ENCODE measurements around the gene SCN5A. TPM values are rescaled to one million over a fixed set of nuclear protein-coding genes. Genes with fewer than 3 reads are reported as not detected.
"Not testable (repeated sequence)": the region's sequence is repeated elsewhere in the genome, so short reads cannot be mapped to it uniquely, and the experiment has no call there.

The SCN5A gene
- total RNA-seq, 1 experiment from 2014 or later = 0.24 TPM

- DNase-seq (ENCODE audit: low spot score) = no peak
- in situ Hi-C loops (cut with HindIII; ENCODE audit: low sequenced_read_pairs) = no loop called here
Measured at GRCh38 chr3:38574411-38575278, 74.8 kb downstream of the SCN5A start.

GRCh38 chr3:38573556-38573955 is 75.9 kb downstream of the SCN5A start:
- no peak for DNase-seq (ENCODE audit: low spot score)
- in situ Hi-C loops (cut with HindIII; ENCODE audit: low sequenced_read_pairs) = no loop called here

DNA sequence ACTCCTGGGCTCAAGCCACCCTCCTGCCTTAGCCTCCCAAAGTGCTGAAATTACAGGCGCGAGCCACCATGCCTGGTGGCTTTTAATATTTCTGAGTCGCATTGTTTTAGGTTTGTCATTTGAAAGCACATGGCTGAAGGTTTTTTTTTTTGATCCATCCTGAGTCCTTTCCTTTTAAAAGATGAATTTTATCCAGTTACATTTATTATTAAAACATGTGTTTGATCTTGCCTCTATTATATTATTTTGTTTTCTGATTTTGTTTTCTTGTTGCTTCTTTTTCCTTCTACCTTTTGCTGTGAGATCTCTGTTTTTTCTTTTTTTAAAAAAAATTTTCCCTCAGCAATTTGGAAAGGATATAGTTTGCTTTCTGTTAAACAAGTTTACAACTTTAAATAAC is 76.4 kb downstream of the SCN5A start:
- in situ Hi-C loops (cut with HindIII; ENCODE audit: low sequenced_read_pairs) = no loop called here
- no peak for DNase-seq (ENCODE audit: low spot score)

DNA sequence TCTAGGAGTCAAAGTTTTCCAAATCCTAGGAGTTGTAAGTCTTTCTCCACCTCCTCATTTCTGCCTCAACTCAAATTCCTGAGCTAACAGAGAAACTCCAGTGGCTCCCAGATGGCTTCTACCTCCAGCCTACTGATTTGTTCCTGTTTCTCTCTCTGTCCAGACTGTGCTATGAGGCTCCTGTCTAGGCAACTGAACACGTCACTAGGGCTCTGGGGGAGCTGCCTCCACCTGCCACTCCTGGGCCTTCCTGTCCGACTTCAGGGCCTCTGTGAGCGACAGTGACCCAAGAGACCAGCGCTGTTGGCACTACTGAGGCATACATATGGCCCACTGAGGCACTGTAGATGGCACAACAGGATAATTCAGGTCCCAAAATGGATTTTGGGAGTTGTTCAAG is 82.0 kb downstream of the SCN5A start:
- no peak for DNase-seq (ENCODE audit: low spot score)
- in situ Hi-C loops (cut with HindIII; ENCODE audit: low sequenced_read_pairs) = no loop called here

DNA sequence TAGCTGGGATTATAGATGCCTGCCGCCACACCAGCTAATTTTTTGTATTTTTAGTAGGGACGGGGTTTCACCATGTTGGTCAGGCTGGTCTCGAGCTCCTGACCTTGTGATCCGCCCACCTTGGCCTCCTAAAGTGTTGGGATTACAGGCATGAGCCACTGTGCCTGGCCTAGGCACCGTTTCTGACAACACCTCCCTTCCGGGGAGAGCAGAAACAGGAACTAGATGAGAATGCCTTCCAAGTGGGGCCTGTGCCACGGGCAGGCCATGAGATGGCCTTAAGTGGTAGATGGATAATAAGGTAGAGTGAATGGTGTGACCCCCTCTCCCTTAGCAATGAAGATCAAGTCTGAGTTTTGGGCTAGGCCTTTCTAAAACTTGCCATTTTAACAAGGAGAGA is 82.7 kb downstream of the SCN5A start:
- DNase-seq (ENCODE audit: low spot score); in situ Hi-C loops (cut with HindIII; ENCODE audit: low sequenced_read_pairs): not testable (repeated sequence)

GRCh38 chr3:38566215-38566528 is 83.3 kb downstream of the SCN5A start:
- in situ Hi-C loops (cut with HindIII; ENCODE audit: low sequenced_read_pairs) = no loop called here
- no peak for DNase-seq (ENCODE audit: low spot score)

DNA sequence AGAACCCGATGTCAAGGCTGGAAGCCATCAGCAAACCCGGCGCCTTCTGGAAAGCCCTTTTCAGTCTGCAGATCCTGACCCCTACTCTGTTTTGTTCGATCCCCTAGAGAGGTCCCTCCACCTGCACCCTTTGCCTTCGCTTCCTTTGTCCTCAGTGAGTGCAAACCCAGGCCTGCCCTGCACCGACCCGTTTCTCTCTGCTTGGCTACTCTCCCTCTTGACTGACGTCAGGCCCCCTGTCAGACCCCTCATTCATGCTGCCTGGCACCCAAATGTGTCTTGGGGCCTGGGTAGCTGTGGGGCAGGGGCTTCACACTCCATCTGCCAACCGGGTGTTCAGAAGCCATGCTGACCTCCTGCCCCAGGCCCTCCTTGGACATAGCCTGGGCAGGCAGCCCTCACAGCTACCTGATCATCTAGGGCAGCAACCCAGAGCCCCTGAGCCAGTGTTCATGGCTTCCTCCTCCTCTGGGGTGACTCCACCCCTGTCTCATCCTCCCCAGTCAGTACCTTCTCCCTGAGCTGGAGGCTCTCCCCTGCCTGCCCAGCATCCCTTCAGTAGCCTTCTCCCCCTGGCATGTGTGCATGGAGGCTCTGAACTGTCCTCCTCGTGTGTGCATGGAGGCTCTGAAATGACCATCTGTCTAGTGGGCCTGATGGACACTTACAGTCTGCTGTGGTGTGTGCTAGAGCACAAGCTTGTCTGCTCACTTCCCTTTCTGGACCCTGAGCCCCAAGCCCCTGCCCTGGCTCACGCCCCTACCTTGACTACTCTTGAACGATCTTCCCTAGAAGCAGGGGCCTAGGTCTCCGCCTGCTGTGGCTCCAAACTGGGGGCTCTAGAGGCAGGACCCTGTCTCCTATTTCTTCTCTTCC is 83.9 kb downstream of the SCN5A start:
- DNase-seq (ENCODE audit: low spot score) = no peak
- in situ Hi-C loops (cut with HindIII; ENCODE audit: low sequenced_read_pairs) = no loop called here

GRCh38 chr3:38564631-38565338 is 84.7 kb downstream of the SCN5A start:
- in situ Hi-C loops (cut with HindIII; ENCODE audit: low sequenced_read_pairs) = no loop called here
- DNase-seq (ENCODE audit: low spot score) = no peak

GRCh38 chr3:38563886-38564270 is 85.6 kb downstream of the SCN5A start:
- in situ Hi-C loops (cut with HindIII; ENCODE audit: low sequenced_read_pairs) = no loop called here
- no peak for DNase-seq (ENCODE audit: low spot score)

DNA sequence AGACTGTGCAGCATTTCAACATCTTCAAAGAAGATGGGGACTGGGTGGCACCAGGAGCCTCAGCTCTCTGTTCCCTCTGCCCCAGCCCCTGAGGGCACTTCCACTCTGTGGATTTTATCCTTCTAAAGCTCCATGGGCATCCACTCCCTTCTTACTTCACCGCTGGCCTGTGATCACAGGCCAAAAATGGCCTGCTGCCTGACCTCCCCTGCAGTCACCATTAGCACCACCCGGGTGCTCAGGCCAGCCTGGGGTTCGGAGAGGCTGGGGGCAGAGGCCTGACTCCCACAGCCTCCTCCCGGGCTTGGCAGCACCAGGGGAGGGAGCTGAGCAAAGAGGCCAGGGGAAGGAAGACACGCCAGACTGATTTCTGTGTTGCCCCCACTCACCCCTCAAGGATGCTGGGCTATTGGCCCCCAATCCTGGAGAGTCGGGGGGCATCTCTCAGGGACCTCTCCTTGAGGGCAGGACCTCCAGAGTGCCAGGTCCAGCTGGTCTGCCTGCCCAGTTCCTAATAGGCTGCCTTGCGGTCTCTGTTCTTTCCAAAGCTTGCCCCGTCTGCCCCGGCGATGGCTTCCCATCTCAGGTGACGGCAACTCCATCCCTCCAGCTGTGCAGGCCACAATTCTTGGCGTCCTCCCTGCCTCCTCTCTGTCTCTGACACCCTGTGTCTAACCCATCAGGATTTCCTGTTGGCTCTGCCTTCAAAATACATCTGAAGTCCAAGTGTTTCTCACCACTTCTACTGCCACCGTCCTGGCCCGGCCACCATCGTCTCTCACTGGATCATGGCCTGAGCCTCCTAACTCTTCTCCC is 86.2 kb downstream of the SCN5A start:
- in situ Hi-C loops (cut with HindIII; ENCODE audit: low sequenced_read_pairs) = no loop called here
- no peak for DNase-seq (ENCODE audit: low spot score)

DNA sequence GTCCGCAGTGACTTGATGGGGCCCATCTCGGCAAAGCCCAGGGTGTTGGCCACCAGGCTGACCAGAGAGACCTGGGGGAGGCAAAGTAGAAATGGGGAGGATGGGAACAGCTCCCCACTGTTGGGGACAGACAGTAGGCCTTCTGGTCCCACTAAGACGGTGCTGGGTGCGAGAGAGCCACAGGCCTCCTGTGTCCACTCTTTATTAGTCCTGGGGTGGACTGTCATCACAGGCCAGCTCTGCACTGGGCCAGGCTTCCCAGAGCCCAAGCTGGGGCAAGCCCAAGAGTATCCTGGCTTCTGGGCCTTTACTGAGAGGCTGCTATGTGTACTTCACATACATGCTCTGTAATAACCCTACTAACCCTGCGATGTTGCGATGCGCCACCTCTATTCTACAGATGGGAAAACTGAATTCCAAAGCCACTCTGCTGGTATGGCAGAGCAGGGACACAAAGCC is 87.0 kb downstream of the SCN5A start:
- no peak for DNase-seq (ENCODE audit: low spot score)
- in situ Hi-C loops (cut with HindIII; ENCODE audit: low sequenced_read_pairs) = no loop called here

DNA sequence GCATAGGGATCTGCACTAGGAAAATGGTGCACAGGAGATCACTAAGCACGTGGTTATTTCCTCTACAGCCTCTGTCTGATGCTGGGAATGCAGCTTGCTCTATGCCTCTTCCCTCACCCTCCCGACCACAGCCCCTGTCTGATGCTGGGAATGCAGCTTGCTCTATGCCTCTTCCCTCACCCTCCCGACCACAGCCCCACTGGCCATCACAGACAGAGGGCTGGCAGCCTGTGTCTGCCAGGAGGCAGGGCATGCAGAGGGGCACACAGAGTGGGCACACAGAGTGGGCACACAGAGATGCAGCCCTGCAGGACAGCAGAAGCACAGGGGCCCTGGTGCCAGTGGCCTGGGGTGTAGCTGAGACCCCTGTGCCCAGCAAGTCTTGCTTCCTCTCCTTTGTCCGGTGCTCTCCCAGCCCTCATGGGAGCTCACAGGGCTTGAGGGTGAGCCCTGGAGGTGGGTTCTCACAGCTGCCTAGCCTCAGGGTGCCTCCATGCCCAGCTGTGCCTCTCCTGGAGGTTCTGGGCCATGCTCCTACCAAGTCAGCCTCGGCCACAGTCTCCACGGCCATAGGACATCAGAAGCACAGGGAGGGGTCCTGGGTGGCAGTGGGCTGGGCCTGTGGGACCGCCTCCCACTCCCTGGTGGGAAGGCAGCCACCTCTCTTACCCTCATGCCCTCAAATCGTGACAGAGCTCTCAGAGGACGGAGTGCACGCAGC is 87.6 kb downstream of the SCN5A start:
- no peak for DNase-seq (ENCODE audit: low spot score)
- in situ Hi-C loops (cut with HindIII; ENCODE audit: low sequenced_read_pairs) = no loop called here

GRCh38 chr3:38560996-38561717 is 88.3 kb downstream of the SCN5A start:
- no peak for DNase-seq (ENCODE audit: low spot score)
- in situ Hi-C loops (cut with HindIII; ENCODE audit: low sequenced_read_pairs) = no loop called here

DNA sequence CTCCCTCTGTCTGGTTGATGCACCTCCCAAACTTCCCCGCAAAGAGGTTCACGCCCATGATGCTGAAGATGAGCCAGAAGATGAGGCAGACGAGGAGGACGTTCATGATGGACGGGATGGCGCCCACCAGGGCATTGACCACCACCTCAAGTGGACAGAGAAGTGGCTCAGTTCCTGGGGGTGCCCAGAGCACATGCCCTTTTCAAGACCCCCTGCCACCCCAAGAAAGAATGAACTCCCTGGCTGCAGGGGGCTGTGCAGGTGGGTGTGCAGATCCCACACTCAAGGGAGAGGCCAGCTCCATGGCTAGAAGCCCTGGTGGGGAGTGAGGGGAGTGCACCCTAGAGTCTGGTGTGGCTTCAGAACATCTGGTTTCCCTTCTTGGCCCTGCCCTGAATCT is 89.2 kb downstream of the SCN5A start:
- no peak for DNase-seq (ENCODE audit: low spot score)
- in situ Hi-C loops (cut with HindIII; ENCODE audit: low sequenced_read_pairs) = no loop called here

GRCh38 chr3:38558864-38559263 is 90.6 kb downstream of the SCN5A start:
- DNase-seq (ENCODE audit: low spot score) = no peak

GRCh38 chr3:38556640-38557358 is 92.7 kb downstream of the SCN5A start:
- no peak for DNase-seq (ENCODE audit: low spot score)
- in situ Hi-C loops (cut with HindIII; ENCODE audit: low sequenced_read_pairs) = no loop called here

More at GRCh38 chr3:38558864-38559263, 90.6 kb downstream of the SCN5A start:
- in situ Hi-C loops (cut with HindIII; ENCODE audit: low sequenced_read_pairs) = no loop called here

- DNase-seq (ENCODE audit: low spot score) = no peak
- in situ Hi-C loops (cut with HindIII; ENCODE audit: low sequenced_read_pairs) = no loop called here
Measured at GRCh38 chr3:38555926-38556325, 93.6 kb downstream of the SCN5A start.

Data from G401 (cell line).